ENCODE data around the gene CER1. TPM values are rescaled to one million over a fixed set of nuclear protein-coding genes. Genes with fewer than 3 reads are reported as not detected.
A peak's percentile ranks its signal among the peaks of the same experiment; 100 is the strongest.

The CER1 gene
- polyA plus RNA-seq, 2 donors, result not detected

DNA sequence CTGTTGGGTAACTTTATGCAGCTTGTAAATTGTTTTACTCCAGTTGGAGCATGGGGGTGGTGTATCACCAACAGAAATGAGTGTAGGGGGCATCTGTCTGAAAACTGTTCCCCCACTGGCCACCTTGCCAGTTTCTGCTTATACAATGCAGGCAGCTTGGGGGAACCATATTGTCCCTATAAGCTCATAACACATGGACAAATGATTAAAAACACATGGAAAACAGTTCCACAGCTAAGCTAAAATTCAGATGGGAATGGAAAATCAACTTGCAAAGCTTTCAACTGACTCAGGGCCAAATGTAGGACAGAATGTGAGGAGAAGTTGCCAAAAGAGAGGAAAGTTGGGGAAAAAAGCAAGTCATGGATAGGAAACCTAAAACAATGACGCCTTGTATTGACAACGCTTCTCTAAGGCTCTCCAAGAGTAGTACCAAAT, 7.9 kb upstream of the CER1 start:
- H3K27ac ChIP-seq (ENCODE audit: low read depth in 2 of 2, low read length in 1 of 2), result no peak overlapping the region
- 75 to 79% methylated on average over 2 of the region's 2 CpGs for WGBS, 2 donors

GRCh38 chr9:14723301-14723700, 768 bp upstream of the CER1 start:
- Histone ChIP-seq H3K27ac (ENCODE audit: low read depth in 2 of 2, low read length in 1 of 2) (no peak overlapping the region), H3K36me3 (ENCODE audit: control insufficient read depth in 2 of 2, insufficient read depth in 2 of 2, low read length in 1 of 2) (no peaks in the 10 kb centered on the region), H3K4me1 (ENCODE audit: control insufficient read depth in 2 of 2, insufficient read depth in 2 of 2, low read length in 1 of 2) (no peaks in the 10 kb centered on the region), H3K9me3 (ENCODE audit: control insufficient read depth in 2 of 2, insufficient read depth in 1 of 2, low read depth in 1 of 2, low read length in 1 of 2) (no peaks in the 10 kb centered on the region), H3K4me3 (ENCODE audit: low read depth in 1 of 2, low read length in 2 of 2) (no peak overlapping the region), H3K27me3 (ENCODE audit: control insufficient read depth in 1 of 2, insufficient read depth in 2 of 2, low read length in 2 of 2) (no peaks in the 10 kb centered on the region)
- 46 to 48% methylated on average over 4 of the region's 4 CpGs for WGBS, 2 donors

More for the DNA sequence above, 7.9 kb upstream of the CER1 start:
- H3K36me3 ChIP-seq (ENCODE audit: control insufficient read depth in 2 of 2, insufficient read depth in 2 of 2, low read length in 1 of 2), result no peaks in the 10 kb centered on the region
- H3K4me1 ChIP-seq (ENCODE audit: control insufficient read depth in 2 of 2, insufficient read depth in 2 of 2, low read length in 1 of 2), result no peaks in the 10 kb centered on the region
- no peaks in the 10 kb centered on the region for H3K9me3 ChIP-seq (ENCODE audit: control insufficient read depth in 2 of 2, insufficient read depth in 1 of 2, low read depth in 1 of 2, low read length in 1 of 2)
- H3K27me3 ChIP-seq (ENCODE audit: control insufficient read depth in 1 of 2, insufficient read depth in 2 of 2, low read length in 2 of 2), result no peaks in the 10 kb centered on the region
- H3K4me3 ChIP-seq (ENCODE audit: low read depth in 1 of 2, low read length in 2 of 2), result no peak overlapping the region

DNA sequence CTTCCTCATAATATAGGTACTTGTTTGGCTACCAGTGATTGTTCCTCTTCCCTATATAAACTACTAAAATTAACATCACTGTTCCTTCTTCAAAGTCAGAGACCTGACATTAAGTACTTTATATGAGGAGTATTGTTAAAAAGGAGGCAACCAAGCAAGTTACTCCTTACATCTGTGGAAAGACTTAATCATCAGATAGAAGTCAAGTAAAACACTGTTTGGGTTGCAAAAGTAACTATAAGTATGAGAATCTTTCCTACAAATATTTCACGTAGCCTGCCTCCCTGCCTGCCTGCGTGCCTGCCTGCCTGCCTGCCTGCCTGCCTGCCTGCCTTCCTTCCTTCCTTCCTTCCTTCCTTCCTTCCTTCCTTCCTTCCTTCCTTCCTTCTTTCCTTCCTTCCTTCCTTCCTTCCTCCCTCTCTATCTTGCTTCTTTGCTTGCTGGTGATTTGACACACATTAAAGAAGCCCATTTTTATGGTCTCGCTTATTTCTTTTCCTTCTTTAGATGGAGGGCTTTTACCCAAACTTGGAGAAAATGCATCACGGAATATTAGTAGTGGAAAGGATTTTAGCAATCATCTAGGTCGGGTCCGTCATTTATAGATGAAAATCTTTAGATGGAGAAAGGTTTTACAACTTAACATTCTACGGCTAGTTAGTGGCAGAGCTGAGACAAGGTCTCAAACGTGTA, 3.2 kb downstream of the CER1 start:
- no peaks in the 10 kb centered on the region for H3K36me3 ChIP-seq (ENCODE audit: control insufficient read depth in 2 of 2, insufficient read depth in 2 of 2, low read length in 1 of 2)
- no peaks in the 10 kb centered on the region for H3K4me1 ChIP-seq (ENCODE audit: control insufficient read depth in 2 of 2, insufficient read depth in 2 of 2, low read length in 1 of 2)
- no peak overlapping the region for H3K4me3 ChIP-seq (ENCODE audit: low read depth in 1 of 2, low read length in 2 of 2)
- H3K27me3 ChIP-seq (ENCODE audit: control insufficient read depth in 1 of 2, insufficient read depth in 2 of 2, low read length in 2 of 2), result no peaks in the 10 kb centered on the region
- no peaks in the 10 kb centered on the region for H3K9me3 ChIP-seq (ENCODE audit: control insufficient read depth in 2 of 2, insufficient read depth in 1 of 2, low read depth in 1 of 2, low read length in 1 of 2)
- WGBS, 2 donors, result 69 to 72% methylated on average over 8 of the region's 8 CpGs
- H3K27ac ChIP-seq (ENCODE audit: low read depth in 2 of 2, low read length in 1 of 2), result no peak overlapping the region

DNA sequence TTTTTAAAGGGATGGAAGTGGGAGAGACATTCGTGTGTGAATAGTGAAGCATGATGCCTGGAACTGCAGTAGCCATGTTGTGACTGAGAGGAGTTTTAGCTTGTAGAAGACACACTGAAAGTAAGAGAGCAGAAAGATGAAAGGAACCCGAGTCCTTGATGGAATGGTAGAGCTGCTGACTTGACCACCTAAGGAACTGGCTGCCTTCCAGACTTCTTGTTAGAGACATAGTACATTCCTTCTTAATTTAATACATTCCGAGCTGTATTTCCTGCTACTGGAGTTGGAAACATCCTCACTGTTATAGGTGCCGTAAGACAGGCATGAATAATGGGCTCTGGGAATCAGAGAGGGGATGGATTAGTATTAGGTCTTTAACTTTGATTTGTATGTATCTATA, 7.4 kb downstream of the CER1 start:
- Histone ChIP-seq H3K4me3 (ENCODE audit: low read depth in 1 of 2, low read length in 2 of 2) (no peak overlapping the region), H3K36me3 (ENCODE audit: control insufficient read depth in 2 of 2, insufficient read depth in 2 of 2, low read length in 1 of 2) (no peaks in the 10 kb centered on the region), H3K4me1 (ENCODE audit: control insufficient read depth in 2 of 2, insufficient read depth in 2 of 2, low read length in 1 of 2) (no peaks in the 10 kb centered on the region), H3K27me3 (ENCODE audit: control insufficient read depth in 1 of 2, insufficient read depth in 2 of 2, low read length in 2 of 2) (no peaks in the 10 kb centered on the region), H3K27ac (ENCODE audit: low read depth in 2 of 2, low read length in 1 of 2) (no peak overlapping the region), H3K9me3 (ENCODE audit: control insufficient read depth in 2 of 2, insufficient read depth in 1 of 2, low read depth in 1 of 2, low read length in 1 of 2) (no peaks in the 10 kb centered on the region)
- WGBS, 2 donors, result 72 to 86% methylated on average over 4 of the region's 4 CpGs

DNA sequence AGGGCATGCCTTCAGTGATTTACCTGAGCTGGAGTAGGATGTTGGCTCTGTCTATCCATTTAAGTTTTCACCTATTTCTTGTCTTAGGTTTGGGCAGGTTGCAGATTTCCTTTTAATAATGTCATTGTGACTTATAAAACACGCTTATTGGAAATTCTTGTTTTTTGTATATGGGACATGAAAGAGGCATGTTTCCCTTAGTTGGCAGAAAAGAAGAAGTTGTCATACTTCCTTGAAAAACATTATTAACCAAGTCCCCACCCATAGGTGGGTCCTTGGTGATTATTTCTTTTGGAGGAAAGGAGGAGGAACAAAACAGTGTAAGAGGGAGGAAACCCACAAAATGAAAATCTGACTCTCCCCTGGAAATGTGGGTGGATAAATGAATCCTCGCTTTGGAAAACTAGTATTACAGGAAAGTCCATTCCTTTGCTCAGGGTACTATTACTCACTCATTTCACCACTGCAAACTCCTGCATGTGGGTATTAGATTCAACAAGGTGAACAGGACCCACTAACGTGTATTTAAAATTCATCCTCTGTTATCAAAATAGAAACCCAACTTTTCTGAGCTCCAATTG, 9.3 kb downstream of the CER1 start:
- no peaks in the 10 kb centered on the region for H3K27me3 ChIP-seq (ENCODE audit: control insufficient read depth in 1 of 2, insufficient read depth in 2 of 2, low read length in 2 of 2)
- WGBS, 2 donors, result 50 to 67% methylated on average over 3 of the region's 3 CpGs
- H3K4me1 ChIP-seq (ENCODE audit: control insufficient read depth in 2 of 2, insufficient read depth in 2 of 2, low read length in 1 of 2), result no peaks in the 10 kb centered on the region
- H3K36me3 ChIP-seq (ENCODE audit: control insufficient read depth in 2 of 2, insufficient read depth in 2 of 2, low read length in 1 of 2), result no peaks in the 10 kb centered on the region
- no peaks in the 10 kb centered on the region for H3K9me3 ChIP-seq (ENCODE audit: control insufficient read depth in 2 of 2, insufficient read depth in 1 of 2, low read depth in 1 of 2, low read length in 1 of 2)
- H3K27ac ChIP-seq (ENCODE audit: low read depth in 2 of 2, low read length in 1 of 2), result peak overlapping the region in 1 of 2 donors; percentile 58
- H3K4me3 ChIP-seq (ENCODE audit: low read depth in 1 of 2, low read length in 2 of 2), result no peak overlapping the region

DNA sequence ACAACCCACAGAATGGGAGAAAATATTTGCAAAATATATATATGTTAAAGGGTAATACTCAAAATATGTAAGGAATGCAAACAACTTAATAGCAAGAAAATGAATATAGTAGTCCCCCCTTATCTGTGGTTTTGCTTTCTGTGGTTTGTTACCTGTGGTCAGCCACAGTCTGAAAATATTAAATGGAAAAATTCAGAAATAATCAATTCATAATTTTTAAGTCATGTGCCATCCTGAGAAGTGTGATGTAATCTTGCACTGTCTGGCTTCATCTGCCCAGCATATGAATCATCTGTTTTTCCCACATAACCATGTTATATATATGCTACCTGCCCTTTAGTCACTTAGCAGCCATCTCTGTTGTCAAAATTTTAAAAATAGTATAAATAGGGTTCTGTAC, 11.7 kb downstream of the CER1 start:
- Histone ChIP-seq H3K4me1 (ENCODE audit: control insufficient read depth in 2 of 2, insufficient read depth in 2 of 2, low read length in 1 of 2) (no peaks in the 10 kb centered on the region), H3K27me3 (ENCODE audit: control insufficient read depth in 1 of 2, insufficient read depth in 2 of 2, low read length in 2 of 2) (no peaks in the 10 kb centered on the region), H3K4me3 (ENCODE audit: low read depth in 1 of 2, low read length in 2 of 2) (no peak overlapping the region), H3K27ac (ENCODE audit: low read depth in 2 of 2, low read length in 1 of 2) (no peak overlapping the region), H3K9me3 (ENCODE audit: control insufficient read depth in 2 of 2, insufficient read depth in 1 of 2, low read depth in 1 of 2, low read length in 1 of 2) (no peaks in the 10 kb centered on the region), H3K36me3 (ENCODE audit: control insufficient read depth in 2 of 2, insufficient read depth in 2 of 2, low read length in 1 of 2) (no peaks in the 10 kb centered on the region)

DNA sequence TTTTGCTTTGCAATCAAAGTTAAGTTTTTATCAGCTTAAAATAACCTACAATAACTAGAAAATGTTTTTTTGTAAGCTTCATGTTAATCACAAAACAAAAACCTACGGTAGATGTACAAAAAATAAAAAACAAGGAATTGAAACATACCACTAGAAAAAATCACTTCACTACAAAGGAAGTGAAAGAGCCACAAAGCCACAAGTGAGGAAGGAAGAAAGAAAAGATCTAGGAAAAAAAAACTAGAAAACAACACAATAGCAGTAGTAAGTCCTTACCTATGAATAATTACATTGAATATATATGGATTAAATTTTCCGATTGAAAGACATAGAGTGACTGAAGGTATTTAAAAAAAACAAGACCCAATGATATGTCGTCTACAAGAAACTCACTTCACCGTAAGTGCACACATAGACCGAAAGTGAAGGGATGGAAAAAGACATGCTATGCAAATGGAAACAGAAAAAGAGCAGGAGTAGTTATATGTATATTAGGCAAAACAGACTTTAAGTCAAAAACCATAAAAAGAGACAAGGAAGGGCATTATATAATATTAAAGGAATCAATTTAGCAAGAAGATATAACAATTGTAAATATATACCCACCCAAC, 15.9 kb downstream of the CER1 start:
- WGBS, 2 donors, result 83 to 86% methylated on average over 5 of the region's 5 CpGs
- no peaks in the 10 kb centered on the region for H3K36me3 ChIP-seq (ENCODE audit: control insufficient read depth in 2 of 2, insufficient read depth in 2 of 2, low read length in 1 of 2)
- no peaks in the 10 kb centered on the region for H3K4me1 ChIP-seq (ENCODE audit: control insufficient read depth in 2 of 2, insufficient read depth in 2 of 2, low read length in 1 of 2)
- peaks cover 2 to 3% of the 10 kb centered on the region in 2 donors for H3K9me3 ChIP-seq (ENCODE audit: control insufficient read depth in 2 of 2, insufficient read depth in 1 of 2, low read depth in 1 of 2, low read length in 1 of 2)
- no peaks in the 10 kb centered on the region for H3K27me3 ChIP-seq (ENCODE audit: control insufficient read depth in 1 of 2, insufficient read depth in 2 of 2, low read length in 2 of 2)
- no peak overlapping the region for H3K4me3 ChIP-seq (ENCODE audit: low read depth in 1 of 2, low read length in 2 of 2)
- no peak overlapping the region for H3K27ac ChIP-seq (ENCODE audit: low read depth in 2 of 2, low read length in 1 of 2)

GRCh38 chr9:14705079-14705478, 17.5 kb downstream of the CER1 start:
- peaks cover 2 to 3% of the 10 kb centered on the region in 2 donors for H3K9me3 ChIP-seq (ENCODE audit: control insufficient read depth in 2 of 2, insufficient read depth in 1 of 2, low read depth in 1 of 2, low read length in 1 of 2)
- H3K36me3 ChIP-seq (ENCODE audit: control insufficient read depth in 2 of 2, insufficient read depth in 2 of 2, low read length in 1 of 2), result no peaks in the 10 kb centered on the region
- H3K27me3 ChIP-seq (ENCODE audit: control insufficient read depth in 1 of 2, insufficient read depth in 2 of 2, low read length in 2 of 2), result no peaks in the 10 kb centered on the region
- no peaks in the 10 kb centered on the region for H3K4me1 ChIP-seq (ENCODE audit: control insufficient read depth in 2 of 2, insufficient read depth in 2 of 2, low read length in 1 of 2)
- no peak overlapping the region for H3K4me3 ChIP-seq (ENCODE audit: low read depth in 1 of 2, low read length in 2 of 2)
- H3K27ac ChIP-seq (ENCODE audit: low read depth in 2 of 2, low read length in 1 of 2), result no peak overlapping the region

DNA sequence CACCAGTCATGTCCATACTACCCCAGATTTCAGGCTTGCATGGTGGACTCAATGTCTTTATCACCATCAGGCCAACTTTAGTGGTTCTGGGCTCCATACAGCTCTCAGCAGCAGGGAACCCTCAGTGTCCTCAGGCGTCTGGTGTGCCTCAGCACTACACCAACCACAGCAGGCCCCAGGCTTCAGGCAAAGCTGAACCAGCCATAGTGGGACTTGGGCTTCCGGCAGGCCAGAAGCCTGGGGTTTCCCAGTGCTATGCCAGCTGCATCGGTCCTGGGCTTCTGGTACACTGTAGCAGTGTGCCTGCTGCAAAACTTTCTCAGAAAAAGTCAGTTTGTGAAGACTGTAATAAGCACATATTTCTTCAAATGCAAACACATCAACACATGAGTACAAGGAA, 18.3 kb downstream of the CER1 start:
- peaks cover 2 to 3% of the 10 kb centered on the region in 2 donors for H3K9me3 ChIP-seq (ENCODE audit: control insufficient read depth in 2 of 2, insufficient read depth in 1 of 2, low read depth in 1 of 2, low read length in 1 of 2)
- WGBS, 2 donors, result 93 to 94% methylated on average over 3 of the region's 3 CpGs
- no peaks in the 10 kb centered on the region for H3K4me1 ChIP-seq (ENCODE audit: control insufficient read depth in 2 of 2, insufficient read depth in 2 of 2, low read length in 1 of 2)
- H3K4me3 ChIP-seq (ENCODE audit: low read depth in 1 of 2, low read length in 2 of 2), result no peak overlapping the region
- no peaks in the 10 kb centered on the region for H3K36me3 ChIP-seq (ENCODE audit: control insufficient read depth in 2 of 2, insufficient read depth in 2 of 2, low read length in 1 of 2)
- no peak overlapping the region for H3K27ac ChIP-seq (ENCODE audit: low read depth in 2 of 2, low read length in 1 of 2)
- no peaks in the 10 kb centered on the region for H3K27me3 ChIP-seq (ENCODE audit: control insufficient read depth in 1 of 2, insufficient read depth in 2 of 2, low read length in 2 of 2)

All from esophagus (tissue), 2 donors.